OCI-LY3 (cell line): ENCODE measurements around the gene LGI1.

Experiments
- H2AFZ ChIP-seq: fragments of 200-600, 300-600 bp; shearing (Covaris generic); 2 replicates; pipeline ENCODE4 v1.6.0; 2014; ENCODE audit warnings: antibody characterized with exemption, low read depth, low read length
- H3K27ac ChIP-seq: fragments of 200-600, 300-600 bp; sonication (generic); 2 replicates; pipeline ENCODE4 v1.5.1; 2014; ENCODE audit warnings: mild to moderate bottlenecking, low read length, moderate library complexity, mixed read lengths
- H3K27me3 ChIP-seq: fragments of 200-600, 300-600 bp; sonication (generic); 2 replicates; pipeline ENCODE4 v1.6.1; 2014; ENCODE audit warnings: low read depth, low read length, mixed read lengths
- H3K36me3 ChIP-seq: fragments of 200-600, 300-600 bp; sonication (generic); replicated peaks from 2 replicates; pipeline ENCODE3; 2014; ENCODE audit warnings: low read depth, low read length, mixed read lengths
- H3K4me1 ChIP-seq: fragments of 300-600, 200-600 bp; sonication (generic); 2 replicates; pipeline ENCODE4 v1.6.1; 2014; ENCODE audit warnings: low read length, mixed read lengths
- H3K4me2 ChIP-seq: fragments of 200-600, 300-600 bp; sonication (generic); 2 replicates; pipeline ENCODE4 v1.6.1; 2014; ENCODE audit warnings: low read length, mixed read lengths
- H3K4me3 ChIP-seq: fragments of 300-600, 200-600 bp; sonication (generic); 2 replicates; pipeline ENCODE4 v1.5.1; 2014; ENCODE audit warnings: antibody characterized with exemption, mild to moderate bottlenecking, low read length, moderate library complexity
- H3K79me2 ChIP-seq: fragments of 300-600, 200-600 bp; shearing (Covaris generic); 2 replicates; pipeline ENCODE4 v1.6.1; 2014; ENCODE audit warnings: mild to moderate bottlenecking, low read length, mixed read lengths
- H3K9ac ChIP-seq: fragments of 300-600, 200-600 bp; shearing (Covaris generic); 2 replicates; pipeline ENCODE4 v1.6.0; 2014; ENCODE audit warnings: mild to moderate bottlenecking, low read length, moderate library complexity
- H3K9me3 ChIP-seq: fragments of 200-600, 300-600 bp; shearing (Covaris generic); 2 replicates; pipeline ENCODE4 v1.6.1; 2014; ENCODE audit warnings: low read length, mixed read lengths; ENCODE audit not compliant: insufficient read depth
- H4K20me1 ChIP-seq: fragments of 200-600, 300-600 bp; sonication (generic); 2 replicates; pipeline ENCODE4 v1.6.1; 2016; ENCODE audit warnings: low read length, mixed read lengths; ENCODE audit not compliant: insufficient read depth
- CTCF ChIP-seq: fragments of 200-600, 300-600 bp; sonication (generic); IDR thresholded peaks from 2 replicates; pipeline ENCODE4 v1.5.1; 2014; ENCODE audit warnings: antibody characterized with exemption, low read length, low read depth
- EZH2phosphoT487 ChIP-seq: fragments of 200-600 bp; shearing (Covaris generic); IDR thresholded peaks from 2 replicates; pipeline ENCODE4 v1.6.1; 2018; ENCODE audit warnings: antibody characterized with exemption, mixed run types, low read depth

The LGI1 gene

GRCh38 chr10:93757801-93758507, at the start of gene LGI1:
Gene LGI1 (plus strand): TSS chr10:93757936. CDS start chr10:93758145, 209 bp downstream.
- H3K9ac ChIP-seq: no peak within 1 kb of the TSS
- H4K20me1 ChIP-seq: no peaks in the 10 kb centered on the region
- no peaks in the 10 kb centered on the region for H3K79me2 ChIP-seq
- no peak within 1 kb of the TSS for H3K4me2 ChIP-seq
- no peaks in the 10 kb centered on the region for H3K36me3 ChIP-seq
- TF ChIP-seq CTCF: no peak
- no peak for TF ChIP-seq EZH2phosphoT487
- 0 out of 2 replicates have a peak, but pooled peaks cover 3% of the 10 kb centered on the region for H3K27me3 ChIP-seq
- H2AFZ ChIP-seq: no peak within 1 kb of the TSS
- peaks cover 7% of the 10 kb centered on the region for H3K4me1 ChIP-seq
- no peak within 1 kb of the TSS for H3K4me3 ChIP-seq
- no peak within 1 kb of the TSS for H3K27ac ChIP-seq
- H3K9me3 ChIP-seq: no peaks in the 10 kb centered on the region

DNA sequence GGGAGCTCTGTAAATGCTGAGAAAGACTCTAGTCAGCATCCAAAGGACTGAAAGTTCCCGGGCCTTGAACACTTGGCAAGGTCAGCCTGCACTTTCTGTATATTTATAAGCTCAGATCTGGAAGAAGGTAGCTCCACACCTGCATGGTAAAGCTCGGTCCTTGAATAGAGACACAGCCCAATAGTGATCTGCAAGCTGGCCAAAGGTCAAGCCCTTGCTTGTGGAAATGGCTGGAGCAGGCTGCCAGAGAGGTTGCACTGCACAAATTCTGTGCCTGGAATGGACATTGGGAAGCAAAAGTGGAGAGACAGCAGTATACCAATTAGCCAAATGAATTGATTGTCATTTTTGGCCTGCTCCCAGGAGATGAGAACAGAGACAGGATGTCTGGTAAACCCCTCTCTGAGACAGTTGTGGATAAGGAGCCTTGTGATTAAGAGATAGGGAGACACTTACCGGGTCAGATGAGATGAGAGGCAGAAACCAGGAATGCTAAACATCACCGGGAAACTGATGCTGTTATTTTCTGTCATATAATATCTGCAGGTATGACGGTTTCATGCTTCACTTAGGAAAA, 47.3 kb upstream of the LGI1 start:
- Histone ChIP-seq H3K27me3 (no peaks in the 10 kb centered on the region), H3K4me1 (peaks cover 20% of the 10 kb centered on the region), H2AFZ (no peak overlapping the region), H3K36me3 (no peaks in the 10 kb centered on the region), H3K9me3 (no peaks in the 10 kb centered on the region), H3K4me2 (no peak overlapping the region), H3K27ac (no peak overlapping the region), H3K9ac (no peak overlapping the region), H3K79me2 (no peaks in the 10 kb centered on the region), H4K20me1 (no peaks in the 10 kb centered on the region), H3K4me3 (no peak overlapping the region)
- TF ChIP-seq CTCF (no peak), EZH2phosphoT487 (no peak)

- Histone ChIP-seq H3K9me3 (no peaks in the 10 kb centered on the region), H3K79me2 (no peaks in the 10 kb centered on the region), H3K36me3 (no peaks in the 10 kb centered on the region), H3K4me1 (peaks cover 33% of the 10 kb centered on the region), H4K20me1 (no peaks in the 10 kb centered on the region), H3K9ac (no peak overlapping the region), H3K27ac (no peak overlapping the region), H3K27me3 (no peaks in the 10 kb centered on the region), H3K4me2 (no peak overlapping the region), H3K4me3 (no peak overlapping the region), H2AFZ (no peak overlapping the region)
- no peak for TF ChIP-seq EZH2phosphoT487
- no peak for TF ChIP-seq CTCF
These were observed 45.8 kb upstream of the LGI1 start for GRCh38 chr10:93711891-93712290.

DNA sequence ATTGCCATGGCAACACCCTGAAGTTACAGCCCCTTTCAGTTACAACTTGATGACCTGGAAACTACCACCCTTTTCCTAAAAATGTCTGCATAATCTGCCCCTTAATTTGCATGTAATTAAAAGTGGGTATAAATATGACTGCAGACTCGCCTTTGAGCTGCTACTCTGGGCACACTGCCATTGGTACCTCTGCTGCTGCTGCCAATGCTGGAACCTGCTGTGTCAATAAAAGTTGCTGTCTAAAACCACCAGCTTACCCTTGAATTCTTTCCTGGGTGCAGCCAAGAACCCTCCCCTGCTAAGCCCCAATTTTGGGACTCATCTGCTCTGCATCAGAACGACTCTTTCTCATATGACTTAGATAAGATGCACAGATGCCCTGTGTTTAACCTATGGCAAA, 45.1 kb upstream of the LGI1 start:
- Histone ChIP-seq H3K9ac (no peak overlapping the region), H3K9me3 (no peaks in the 10 kb centered on the region), H2AFZ (no peak overlapping the region), H4K20me1 (no peaks in the 10 kb centered on the region), H3K4me2 (no peak overlapping the region), H3K79me2 (no peaks in the 10 kb centered on the region), H3K36me3 (no peaks in the 10 kb centered on the region), H3K27ac (no peak overlapping the region), H3K4me3 (no peak overlapping the region), H3K27me3 (no peaks in the 10 kb centered on the region), H3K4me1 (peaks cover 37% of the 10 kb centered on the region)
- no peak for TF ChIP-seq CTCF
